NCI-H510A treated with DMSO at 0.1 percent for 48 hours (cell line): Measurements from ENCODE around the gene ERN1.
"Not testable (repeated sequence)": the region's sequence is repeated elsewhere in the genome, so short reads cannot be mapped to it uniquely, and the experiment has no call there.

Source experiments
- DNase-seq: peaks from one replicate; lab custom pipeline; 2025; lab: John Stamatoyannopoulos, UW

Gene ERN1

GRCh38 chr17:64129765-64130558 lies at the start of gene ERN1:
TSS of gene ERN1 (minus strand) at chr17:64130144. CDS start at chr17:64130029, 115 bp downstream.
- DNase-seq = peak; percentile 95

- DNase-seq = not testable (repeated sequence)
Measured at GRCh38 chr17:64179024-64179423, 49.1 kb upstream of the ERN1 start.

- DNase-seq = no peak
Measured at GRCh38 chr17:64178011-64178825, 48.3 kb upstream of the ERN1 start.

- DNase-seq = no peak
Measured at GRCh38 chr17:64177311-64178010, 47.5 kb upstream of the ERN1 start.

GRCh38 chr17:64176556-64176955 lies 46.6 kb upstream of the ERN1 start:
- no peak for DNase-seq

GRCh38 chr17:64174686-64175456 lies 44.9 kb upstream of the ERN1 start:
- no peak for DNase-seq

GRCh38 chr17:64173646-64174045 lies 43.7 kb upstream of the ERN1 start:
- DNase-seq = no peak

GRCh38 chr17:64172510-64172909 lies 42.6 kb upstream of the ERN1 start:
- no peak for DNase-seq

- DNase-seq = no peak
Measured at GRCh38 chr17:64171041-64171440, 41.1 kb upstream of the ERN1 start.

GRCh38 chr17:64170286-64170685 lies 40.3 kb upstream of the ERN1 start:
- DNase-seq = no peak

GRCh38 chr17:64167666-64168065 lies 37.7 kb upstream of the ERN1 start:
- DNase-seq = not testable (repeated sequence)

- DNase-seq = no peak
Measured at GRCh38 chr17:64166876-64167275, 36.9 kb upstream of the ERN1 start.

GRCh38 chr17:64165347-64165746 lies 35.4 kb upstream of the ERN1 start:
- no peak for DNase-seq

- DNase-seq = no peak
Measured at GRCh38 chr17:64164596-64165285, 34.8 kb upstream of the ERN1 start.

- no peak for DNase-seq
Measured at GRCh38 chr17:64163468-64163867, 33.5 kb upstream of the ERN1 start.

GRCh38 chr17:64162554-64162953 lies 32.6 kb upstream of the ERN1 start:
- no peak for DNase-seq

- DNase-seq = no peak
Measured at GRCh38 chr17:64161380-64162176, 31.6 kb upstream of the ERN1 start.

- DNase-seq = no peak
Measured at GRCh38 chr17:64160378-64160777, 30.4 kb upstream of the ERN1 start.

- peak; percentile 7 for DNase-seq
Measured at GRCh38 chr17:64158831-64159590, 29.1 kb upstream of the ERN1 start.

- no peak for DNase-seq
Measured at GRCh38 chr17:64158406-64158805, 28.5 kb upstream of the ERN1 start.
